Measurements from ENCODE around the gene GLO1. TPM values are rescaled to one million over a fixed set of nuclear protein-coding genes. Genes with fewer than 3 reads are reported as not detected.

GLO1 gene
- total and polyA plus RNA-seq, 2 experiments from 2014 or later = 273 TPM

- Histone ChIP-seq H3K27ac (ENCODE audit: low read depth) (no peak overlapping the region), H3F3A (replicated peaks; ENCODE audit: low read depth) (no peaks in the 10 kb centered on the region), H3K4me3 (no peak overlapping the region), H3K4me2 (no peak overlapping the region), H4K20me1 (replicated peaks; ENCODE audit: insufficient read depth) (peaks cover 10% of the 10 kb centered on the region), H3K4me1 (ENCODE audit: insufficient read depth) (peaks cover 4% of the 10 kb centered on the region), H3K36me3 (ENCODE audit: insufficient read depth) (no peaks in the 10 kb centered on the region), H3K79me2 (replicated peaks; ENCODE audit: insufficient read depth) (peaks cover 11% of the 10 kb centered on the region; the same call in 1 of the 2 replicates), H3K27me3 (ENCODE audit: insufficient read depth) (no peaks in the 10 kb centered on the region), H3K9me2 (ENCODE audit: insufficient read depth) (no peaks in the 10 kb centered on the region), H2AFZ (no peak overlapping the region)
- Mint-ChIP-seq H3K36me3 (ENCODE audit: low read depth) (no peaks in the 10 kb centered on the region), H3K4me3 (no peak overlapping the region), H3K9me3 (no peaks in the 10 kb centered on the region), H3K27ac (no peak overlapping the region), H3K27me3 (ENCODE audit: insufficient read depth, low read depth, poor library complexity) (peaks cover 3% of the 10 kb centered on the region), H3K4me1 (peaks cover 5% of the 10 kb centered on the region)
- no peak for DNase-seq (ENCODE audit: low spot score)
- no peak for ATAC-seq
- TF ChIP-seq NANOG (IDR thresholded peaks at IDR 0.05; ENCODE audit: borderline replicate concordance) (no peak), CREB1 (CRISPR knock-in tag; IDR thresholded peaks at IDR 0.05; ENCODE audit: low read depth) (no peak), EZH2phosphoT487 (IDR thresholded peaks at IDR 0.05; ENCODE audit: unreplicated experiment) (no peak), EZH2 (IDR thresholded peaks at IDR 0.05; ENCODE audit: low read depth, unreplicated experiment) (no peak)
Measured at GRCh38 chr6:38634518-38634917, 68.4 kb downstream of the GLO1 start.

GRCh38 chr6:38632490-38632889 is 70.5 kb downstream of the GLO1 start:
- Mint-ChIP-seq H3K27me3 (ENCODE audit: insufficient read depth, low read depth, poor library complexity) (peaks cover 3% of the 10 kb centered on the region), H3K36me3 (ENCODE audit: low read depth) (no peaks in the 10 kb centered on the region), H3K4me1 (no peaks in the 10 kb centered on the region), H3K9me3 (no peaks in the 10 kb centered on the region), H3K4me3 (no peak overlapping the region), H3K27ac (no peak overlapping the region)
- no peak for ATAC-seq
- no peaks in the 10 kb centered on the region for H3K4me1 ChIP-seq (ENCODE audit: insufficient read depth)
- DNase-seq (ENCODE audit: low spot score) = no peak
- H3K79me2 ChIP-seq (replicated peaks; ENCODE audit: insufficient read depth) = peaks cover 3% of the 10 kb centered on the region; the same call in 1 of the 2 replicates
- no peak overlapping the region for H3K4me3 ChIP-seq
- no peak overlapping the region for H3K27ac ChIP-seq (ENCODE audit: low read depth)
- H2AFZ ChIP-seq = no peak overlapping the region
- H3K36me3 ChIP-seq (ENCODE audit: insufficient read depth) = no peaks in the 10 kb centered on the region
- no peak overlapping the region for H3K4me2 ChIP-seq
- no peaks in the 10 kb centered on the region for H3K9me2 ChIP-seq (ENCODE audit: insufficient read depth)
- H3F3A ChIP-seq (replicated peaks; ENCODE audit: low read depth) = no peaks in the 10 kb centered on the region
- peaks cover 10% of the 10 kb centered on the region for H4K20me1 ChIP-seq (replicated peaks; ENCODE audit: insufficient read depth)
- H3K27me3 ChIP-seq (ENCODE audit: insufficient read depth) = no peaks in the 10 kb centered on the region
- TF ChIP-seq CREB1 (CRISPR knock-in tag; IDR thresholded peaks at IDR 0.05; ENCODE audit: low read depth) (no peak), JUNB (IDR thresholded peaks at IDR 0.05; ENCODE audit: unreplicated experiment) (no peak), ZNF462 (CRISPR knock-in tag; IDR thresholded peaks at IDR 0.05) (no peak), EZH2phosphoT487 (IDR thresholded peaks at IDR 0.05; ENCODE audit: unreplicated experiment) (no peak), ZNF331 (CRISPR knock-in tag; IDR thresholded peaks at IDR 0.05; ENCODE audit: low read depth) (no peak), ETS1 (IDR thresholded peaks at IDR 0.05) (no peak), REST (IDR thresholded peaks at IDR 0.05; ENCODE audit: unreplicated experiment) (no peak), ZNF114 (CRISPR knock-in tag; IDR thresholded peaks at IDR 0.05) (no peak), STAT1 (IDR thresholded peaks at IDR 0.05; ENCODE audit: unreplicated experiment) (no peak), EZH2 (IDR thresholded peaks at IDR 0.05; ENCODE audit: low read depth, unreplicated experiment) (no peak)

Measured in GM23338 (cell line).